ENCODE data around the gene KPTN.

KPTN gene

GRCh38 chr19:47507924-47508553 lies 24.0 kb upstream of the KPTN start:
- Histone ChIP-seq H3K4me3 (ENCODE audit: low read length) (no peak overlapping the region), H3K27ac (ENCODE audit: low read depth, low read length) (0 out of 2 replicates have a peak overlapping the region, but pooled peaks have one; percentile 6), H3K36me3 (ENCODE audit: insufficient read depth, low read length) (peaks cover 12% of the 10 kb centered on the region; the same call in 1 of the 2 replicates), H3K27me3 (ENCODE audit: insufficient read depth, low read length) (no peaks in the 10 kb centered on the region), H3K4me1 (ENCODE audit: insufficient read depth, low read length) (no peaks in the 10 kb centered on the region), H3K9me3 (ENCODE audit: insufficient read depth, low read depth, low read length) (no peaks in the 10 kb centered on the region), H3K9ac (ENCODE audit: low read depth, low read length) (peak overlapping the region; percentile 21; the same call in 1 of the 2 replicates)
- 69% methylated on average over 11 of the region's 11 CpGs for WGBS

GRCh38 chr19:47507012-47507411 lies 23.0 kb upstream of the KPTN start:
- peaks cover 18% of the 10 kb centered on the region for H3K36me3 ChIP-seq (ENCODE audit: insufficient read depth, low read length)
- H3K27ac ChIP-seq (ENCODE audit: low read depth, low read length), result no peak overlapping the region
- WGBS, result 83% methylated on average over 6 of the region's 6 CpGs
- H3K4me1 ChIP-seq (ENCODE audit: insufficient read depth, low read length), result no peaks in the 10 kb centered on the region
- H3K9ac ChIP-seq (ENCODE audit: low read depth, low read length), result 0 out of 2 replicates have a peak overlapping the region, but pooled peaks have one; percentile 2
- H3K27me3 ChIP-seq (ENCODE audit: insufficient read depth, low read length), result no peaks in the 10 kb centered on the region
- H3K4me3 ChIP-seq (ENCODE audit: low read length), result no peak overlapping the region
- H3K9me3 ChIP-seq (ENCODE audit: insufficient read depth, low read depth, low read length), result no peaks in the 10 kb centered on the region

- H3K36me3 ChIP-seq (ENCODE audit: insufficient read depth, low read length), result peaks cover 18% of the 10 kb centered on the region
- H3K27me3 ChIP-seq (ENCODE audit: insufficient read depth, low read length), result no peaks in the 10 kb centered on the region
- H3K4me3 ChIP-seq (ENCODE audit: low read length), result no peak overlapping the region
- no peaks in the 10 kb centered on the region for H3K4me1 ChIP-seq (ENCODE audit: insufficient read depth, low read length)
- 90% methylated on average over 8 of the region's 8 CpGs for WGBS
- H3K9me3 ChIP-seq (ENCODE audit: insufficient read depth, low read depth, low read length), result no peaks in the 10 kb centered on the region
- H3K9ac ChIP-seq (ENCODE audit: low read depth, low read length), result no peak overlapping the region
- no peak overlapping the region for H3K27ac ChIP-seq (ENCODE audit: low read depth, low read length)
Observed at GRCh38 chr19:47506459-47506858, 22.4 kb upstream of the KPTN start.

- Histone ChIP-seq H3K36me3 (ENCODE audit: insufficient read depth, low read length) (peaks cover 18% of the 10 kb centered on the region), H3K4me1 (ENCODE audit: insufficient read depth, low read length) (no peaks in the 10 kb centered on the region), H3K9ac (ENCODE audit: low read depth, low read length) (no peak overlapping the region; the same call in 1 of the 2 replicates), H3K9me3 (ENCODE audit: insufficient read depth, low read depth, low read length) (no peaks in the 10 kb centered on the region), H3K27ac (ENCODE audit: low read depth, low read length) (no peak overlapping the region), H3K27me3 (ENCODE audit: insufficient read depth, low read length) (no peaks in the 10 kb centered on the region), H3K4me3 (ENCODE audit: low read length) (no peak overlapping the region)
- 95% methylated on average over 6 of the region's 6 CpGs for WGBS
Observed at GRCh38 chr19:47505506-47505905, 21.5 kb upstream of the KPTN start.

DNA sequence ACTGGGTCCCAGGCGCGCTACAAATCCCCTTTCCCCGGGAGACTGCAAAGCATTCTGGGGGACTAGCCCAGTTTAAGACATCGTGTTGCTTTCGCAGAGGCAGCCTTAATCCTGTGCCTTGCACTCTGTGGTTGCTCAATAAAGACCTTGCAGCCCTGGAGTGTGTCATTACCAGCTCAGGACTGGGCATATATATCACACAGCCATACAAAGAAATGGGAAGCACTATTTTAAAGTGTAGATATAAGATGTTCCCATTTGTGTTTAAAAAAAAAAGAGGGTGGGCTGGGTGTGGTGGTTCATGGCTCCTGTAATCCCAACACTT lies 19.8 kb upstream of the KPTN start:
- 75% methylated on average over 5 of the region's 5 CpGs for WGBS
- H3K36me3 ChIP-seq (ENCODE audit: insufficient read depth, low read length), result peaks cover 20% of the 10 kb centered on the region
- H3K9ac ChIP-seq (ENCODE audit: low read depth, low read length), result no peak overlapping the region
- 0 out of 2 replicates have a peak, but pooled peaks cover 3% of the 10 kb centered on the region for H3K4me1 ChIP-seq (ENCODE audit: insufficient read depth, low read length)
- no peaks in the 10 kb centered on the region for H3K27me3 ChIP-seq (ENCODE audit: insufficient read depth, low read length)
- no peak overlapping the region for H3K27ac ChIP-seq (ENCODE audit: low read depth, low read length)
- no peak overlapping the region for H3K4me3 ChIP-seq (ENCODE audit: low read length)
- H3K9me3 ChIP-seq (ENCODE audit: insufficient read depth, low read depth, low read length), result no peaks in the 10 kb centered on the region

DNA sequence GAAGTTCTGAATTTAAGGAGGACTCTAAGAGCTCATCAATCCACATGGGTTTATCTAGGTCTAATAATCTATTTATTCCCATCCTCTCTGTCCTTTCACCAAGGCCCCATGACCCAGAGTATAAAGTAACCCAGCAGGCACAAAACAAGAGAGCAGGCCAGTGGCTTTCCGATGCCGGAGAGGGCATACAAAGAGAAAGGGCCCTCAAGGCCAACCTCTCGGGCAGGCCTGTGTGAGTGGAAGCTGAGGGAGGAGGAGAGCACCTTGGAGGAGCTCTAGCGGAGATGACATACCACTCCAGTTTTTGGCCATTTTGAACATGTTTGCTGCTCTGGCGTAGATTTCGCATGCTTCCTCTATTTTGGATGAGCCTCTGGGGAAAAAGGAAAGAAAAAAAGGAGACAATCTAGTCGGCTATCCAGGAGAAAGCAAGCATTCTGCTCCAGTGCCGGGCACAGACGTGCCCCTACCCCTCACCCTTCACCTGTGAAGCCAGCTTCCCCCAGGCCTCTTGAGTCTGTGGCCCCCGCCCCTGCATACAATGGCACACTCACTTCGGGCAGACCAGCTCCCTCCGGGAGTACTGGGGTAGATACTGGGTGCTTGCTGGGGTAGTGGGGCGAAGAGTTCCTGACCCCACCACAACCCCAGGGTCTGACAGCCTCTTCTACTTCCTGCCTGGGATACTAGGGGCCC lies 19.3 kb upstream of the KPTN start:
- H3K9ac ChIP-seq (ENCODE audit: low read depth, low read length), result no peak overlapping the region
- H3K4me1 ChIP-seq (ENCODE audit: insufficient read depth, low read length), result 0 out of 2 replicates have a peak, but pooled peaks cover 3% of the 10 kb centered on the region
- no peak overlapping the region for H3K4me3 ChIP-seq (ENCODE audit: low read length)
- no peaks in the 10 kb centered on the region for H3K9me3 ChIP-seq (ENCODE audit: insufficient read depth, low read depth, low read length)
- no peaks in the 10 kb centered on the region for H3K27me3 ChIP-seq (ENCODE audit: insufficient read depth, low read length)
- WGBS, result 97% methylated on average over 13 of the region's 13 CpGs
- H3K27ac ChIP-seq (ENCODE audit: low read depth, low read length), result no peak overlapping the region
- H3K36me3 ChIP-seq (ENCODE audit: insufficient read depth, low read length), result peaks cover 22% of the 10 kb centered on the region

DNA sequence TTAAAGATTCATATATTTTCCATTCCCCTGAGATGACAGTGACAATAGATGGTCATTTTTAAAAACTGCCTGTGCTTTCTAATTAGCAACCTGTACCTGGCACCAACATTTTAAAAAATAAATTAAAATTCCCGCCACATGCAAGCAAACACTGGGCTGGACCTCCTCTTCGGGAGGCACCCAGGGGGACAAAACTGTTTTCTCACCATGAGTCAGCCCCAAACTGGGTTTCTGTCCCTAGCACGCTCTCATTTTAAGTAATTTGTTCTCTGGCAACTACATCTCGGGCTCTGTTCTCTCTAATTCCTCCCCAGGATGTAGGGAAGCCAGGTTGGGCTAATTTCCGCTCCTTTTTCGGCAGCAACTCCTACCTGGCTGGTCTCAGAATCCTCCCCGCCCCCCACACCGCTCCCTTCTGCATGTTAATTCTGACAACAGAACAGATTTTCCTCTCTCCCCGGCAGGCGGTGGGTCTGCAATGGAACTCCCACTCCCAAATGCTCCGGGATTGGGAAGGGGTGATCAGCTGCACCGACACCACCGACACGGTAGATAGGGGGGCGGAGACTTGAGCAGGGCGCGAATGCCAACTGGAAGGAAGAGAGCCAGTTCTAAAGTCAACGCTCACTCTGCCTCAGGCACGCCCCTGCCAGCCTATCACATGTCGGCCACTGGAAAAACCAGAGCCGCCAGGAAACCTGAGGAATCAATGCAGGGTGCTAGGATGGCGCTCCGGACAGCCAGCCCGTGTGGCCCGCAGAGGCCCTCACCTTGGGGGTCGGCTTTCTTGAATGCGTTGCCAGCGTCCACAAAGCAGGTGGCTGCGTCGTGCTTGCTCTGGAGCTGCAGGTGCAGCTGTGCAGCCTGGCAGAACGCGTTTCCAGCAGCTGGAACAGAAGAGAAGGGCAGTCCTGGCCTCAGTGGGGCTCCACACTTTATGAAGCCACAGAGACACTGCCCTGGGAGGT lies 16.1 kb upstream of the KPTN start:
- Histone ChIP-seq H3K9ac (ENCODE audit: low read depth, low read length) (no peak overlapping the region), H3K27ac (ENCODE audit: low read depth, low read length) (no peak overlapping the region), H3K36me3 (ENCODE audit: insufficient read depth, low read length) (peaks cover 28% of the 10 kb centered on the region), H3K4me3 (ENCODE audit: low read length) (no peak overlapping the region), H3K9me3 (ENCODE audit: insufficient read depth, low read depth, low read length) (no peaks in the 10 kb centered on the region), H3K4me1 (ENCODE audit: insufficient read depth, low read length) (0 out of 2 replicates have a peak, but pooled peaks cover 3% of the 10 kb centered on the region), H3K27me3 (ENCODE audit: insufficient read depth, low read length) (no peaks in the 10 kb centered on the region)
- 88% methylated on average over 32 of the region's 32 CpGs for WGBS

DNA sequence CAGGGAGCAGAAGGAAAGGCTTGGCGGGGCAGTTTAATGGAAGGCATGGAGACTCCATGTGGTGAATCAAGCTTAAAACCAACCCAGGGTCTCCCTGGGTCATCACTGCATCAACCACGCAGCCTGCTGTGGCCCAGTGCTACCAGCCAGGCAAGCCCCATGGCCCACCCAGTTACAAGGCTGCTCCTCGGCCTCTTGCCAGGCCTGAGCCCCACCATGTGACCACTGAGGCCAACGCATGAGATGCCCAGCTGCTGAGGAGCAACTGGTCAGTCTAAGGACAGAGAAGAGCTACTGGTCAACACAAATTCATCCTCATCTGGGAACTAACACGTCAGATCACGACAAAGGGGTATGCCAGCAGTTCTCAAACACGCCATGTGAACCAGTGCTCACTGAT lies 15.4 kb upstream of the KPTN start:
- no peak overlapping the region for H3K4me3 ChIP-seq (ENCODE audit: low read length)
- H3K9ac ChIP-seq (ENCODE audit: low read depth, low read length), result no peak overlapping the region
- WGBS, result 91% methylated on average over 7 of the region's 7 CpGs
- H3K9me3 ChIP-seq (ENCODE audit: insufficient read depth, low read depth, low read length), result no peaks in the 10 kb centered on the region
- no peaks in the 10 kb centered on the region for H3K27me3 ChIP-seq (ENCODE audit: insufficient read depth, low read length)
- peaks cover 28% of the 10 kb centered on the region for H3K36me3 ChIP-seq (ENCODE audit: insufficient read depth, low read length)
- 0 out of 2 replicates have a peak, but pooled peaks cover 3% of the 10 kb centered on the region for H3K4me1 ChIP-seq (ENCODE audit: insufficient read depth, low read length)
- H3K27ac ChIP-seq (ENCODE audit: low read depth, low read length), result no peak overlapping the region

- Histone ChIP-seq H3K4me1 (ENCODE audit: insufficient read depth, low read length) (0 out of 2 replicates have a peak, but pooled peaks cover 3% of the 10 kb centered on the region), H3K27me3 (ENCODE audit: insufficient read depth, low read length) (no peaks in the 10 kb centered on the region), H3K9ac (ENCODE audit: low read depth, low read length) (no peak overlapping the region), H3K36me3 (ENCODE audit: insufficient read depth, low read length) (peaks cover 21% of the 10 kb centered on the region), H3K9me3 (ENCODE audit: insufficient read depth, low read depth, low read length) (no peaks in the 10 kb centered on the region), H3K27ac (ENCODE audit: low read depth, low read length) (no peak overlapping the region), H3K4me3 (ENCODE audit: low read length) (no peak overlapping the region)
- 95% methylated on average over 5 of the region's 5 CpGs for WGBS
Observed at GRCh38 chr19:47498561-47498960, 14.5 kb upstream of the KPTN start.

DNA sequence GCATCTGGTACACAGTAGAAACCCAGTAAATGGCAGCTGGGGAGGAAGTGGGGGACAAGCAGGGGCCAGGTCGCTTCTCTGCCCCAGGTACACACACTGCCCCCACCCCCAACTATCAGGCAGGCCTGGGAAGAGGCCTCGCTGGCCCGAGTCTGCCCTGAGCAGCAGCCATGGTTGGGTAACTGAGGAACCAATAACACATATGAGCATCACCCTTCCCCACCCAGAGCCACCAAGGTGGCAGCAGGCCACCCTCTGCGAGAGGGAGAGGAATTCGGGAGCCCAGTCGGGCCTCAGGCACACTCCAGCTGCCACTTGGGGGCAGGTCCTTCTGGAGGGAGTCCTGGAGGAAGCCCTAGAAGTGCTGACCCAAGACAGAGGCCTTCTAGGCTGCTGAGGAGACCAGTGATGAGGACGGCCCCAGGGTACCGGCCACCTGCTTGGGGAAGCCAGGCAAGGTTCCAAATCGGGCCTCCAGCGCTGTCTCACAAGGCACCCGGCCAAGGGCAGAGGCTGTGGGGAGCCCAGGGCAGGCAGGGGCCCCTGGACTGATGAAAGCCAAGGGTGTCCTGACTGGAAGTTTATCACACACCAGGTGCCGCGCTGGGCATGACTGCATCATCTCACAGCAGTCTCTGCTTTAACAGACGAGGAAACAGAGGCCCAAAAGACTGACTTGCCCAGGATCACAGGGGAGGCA lies 14.0 kb upstream of the KPTN start:
- H3K9me3 ChIP-seq (ENCODE audit: insufficient read depth, low read depth, low read length), result no peaks in the 10 kb centered on the region
- 95% methylated on average over 14 of the region's 14 CpGs for WGBS
- no peak overlapping the region for H3K9ac ChIP-seq (ENCODE audit: low read depth, low read length)
- peaks cover 7% of the 10 kb centered on the region; the same call in 1 of the 2 replicates for H3K4me1 ChIP-seq (ENCODE audit: insufficient read depth, low read length)
- no peak overlapping the region for H3K4me3 ChIP-seq (ENCODE audit: low read length)
- H3K36me3 ChIP-seq (ENCODE audit: insufficient read depth, low read length), result peaks cover 15% of the 10 kb centered on the region
- no peaks in the 10 kb centered on the region for H3K27me3 ChIP-seq (ENCODE audit: insufficient read depth, low read length)
- no peak overlapping the region for H3K27ac ChIP-seq (ENCODE audit: low read depth, low read length)
